Stimulated activated CD8-positive, alpha-beta memory T cell treated with anti-CD3 and anti-CD28 coated beads, Interleukin-15, amount 100 ng/mL, for 4 hours (primary cell): ENCODE data around the gene ST6GALNAC5.
"Not testable (repeated sequence)": the region's sequence is repeated elsewhere in the genome, so short reads cannot be mapped to it uniquely, and the experiment has no call there.

ENCODE experiments used
- DNase-seq, 2 donors: peaks; one replicate each; pipeline ENCODE4 v3.0.0-alpha.2; 2020; ENCODE audit warnings: low read depth in 2 of 2

ST6GALNAC5 gene

DNA sequence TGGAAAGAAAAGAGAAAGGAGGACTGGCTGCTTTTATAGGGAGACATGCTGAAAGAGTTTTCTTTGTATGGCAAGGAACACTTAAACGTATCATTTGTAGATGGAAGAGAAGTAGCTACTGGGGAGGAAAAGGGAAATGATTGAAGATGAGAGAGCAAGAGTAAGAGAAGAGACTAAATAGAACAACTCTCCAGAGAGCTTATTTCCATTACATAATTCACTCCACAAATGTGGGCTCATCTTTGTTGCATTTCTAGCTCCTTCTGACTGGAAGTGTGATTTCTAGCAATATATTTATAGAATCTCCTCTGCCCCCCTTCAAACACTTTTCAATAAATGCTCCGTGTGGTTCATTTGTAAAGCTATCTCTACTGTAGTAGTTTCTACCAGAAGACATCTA is 71.0 kb downstream of the ST6GALNAC5 start:
- DNase-seq: no peak

DNA sequence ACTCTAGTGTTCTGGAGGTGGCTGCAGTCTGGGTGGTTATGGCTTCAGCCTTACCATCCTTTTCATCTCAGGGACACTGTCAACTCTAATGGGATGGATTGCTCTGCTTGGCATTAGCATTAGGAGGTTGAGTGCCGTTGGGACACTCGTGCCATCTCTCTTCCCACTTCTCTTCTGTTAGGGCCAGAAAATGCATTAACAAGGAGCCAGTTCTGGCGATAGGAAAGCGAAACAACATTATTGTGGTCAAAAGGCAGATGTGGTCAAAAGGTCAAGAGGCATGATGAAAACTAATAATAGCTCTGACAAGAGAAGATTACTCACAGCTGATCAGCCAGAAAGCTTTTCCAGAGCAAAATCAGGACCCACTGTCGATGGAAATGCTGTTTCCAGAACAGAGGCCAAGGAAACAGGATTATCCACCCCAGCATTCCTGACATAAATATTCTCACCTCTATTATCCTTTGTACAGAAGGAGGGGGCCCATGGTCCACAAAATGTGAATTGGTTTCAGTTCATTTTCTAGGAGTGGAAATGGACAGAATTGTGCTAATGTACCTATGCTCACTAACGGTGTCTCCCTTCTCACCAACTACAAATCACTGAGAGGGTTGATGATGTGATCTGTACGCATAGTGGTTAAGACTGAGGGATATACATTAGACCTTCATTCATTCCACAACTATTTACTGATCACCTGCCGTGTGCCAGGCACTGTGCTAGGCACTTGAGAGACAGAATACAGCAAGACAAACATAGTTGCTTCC is 72.0 kb downstream of the ST6GALNAC5 start:
- no peak for DNase-seq

GRCh38 chr1:76939817-76940216 is 72.5 kb downstream of the ST6GALNAC5 start:
- DNase-seq: no peak

DNA sequence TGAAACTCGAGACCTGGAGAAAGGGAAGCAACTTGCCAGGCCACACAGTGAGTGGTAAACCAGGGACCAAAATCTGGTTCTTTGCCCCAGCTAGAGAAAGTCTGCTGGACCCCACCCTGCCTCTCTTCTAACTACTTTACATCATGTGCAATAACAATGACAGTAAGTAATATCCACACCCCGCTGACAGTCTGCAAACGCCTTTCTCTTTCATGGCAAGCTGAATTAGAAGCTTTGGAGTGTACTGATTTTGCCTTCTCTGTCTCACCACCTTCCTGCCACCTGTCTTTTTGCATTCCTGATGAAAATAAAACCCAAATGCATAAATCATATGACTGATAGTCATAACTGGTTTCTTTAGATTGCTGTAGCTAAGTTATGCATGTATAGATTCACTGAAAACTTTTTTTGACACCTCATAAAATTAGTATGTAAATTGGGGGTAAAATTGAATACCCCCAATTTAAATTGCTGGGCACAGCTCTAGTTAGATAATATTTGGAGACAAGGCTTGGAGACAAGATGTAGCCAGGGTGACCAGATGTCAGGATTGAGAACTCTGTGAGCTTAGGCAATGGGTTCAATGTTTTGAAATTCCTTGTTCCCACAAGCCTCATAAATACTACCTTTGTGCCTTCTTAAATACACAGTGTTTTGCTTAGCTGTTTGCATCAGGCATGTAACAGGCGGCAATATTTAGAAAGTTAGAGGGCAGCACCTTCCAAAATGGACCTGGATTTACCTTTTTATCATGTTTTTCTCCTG is 73.5 kb downstream of the ST6GALNAC5 start:
- DNase-seq: no peak

GRCh38 chr1:76942549-76942948 is 75.3 kb downstream of the ST6GALNAC5 start:
- DNase-seq: no peak

- DNase-seq: no peak
Observed at GRCh38 chr1:76944942-76945341, 77.7 kb downstream of the ST6GALNAC5 start.

- DNase-seq: no peak
Observed at GRCh38 chr1:76948846-76949245, 81.6 kb downstream of the ST6GALNAC5 start.

DNA sequence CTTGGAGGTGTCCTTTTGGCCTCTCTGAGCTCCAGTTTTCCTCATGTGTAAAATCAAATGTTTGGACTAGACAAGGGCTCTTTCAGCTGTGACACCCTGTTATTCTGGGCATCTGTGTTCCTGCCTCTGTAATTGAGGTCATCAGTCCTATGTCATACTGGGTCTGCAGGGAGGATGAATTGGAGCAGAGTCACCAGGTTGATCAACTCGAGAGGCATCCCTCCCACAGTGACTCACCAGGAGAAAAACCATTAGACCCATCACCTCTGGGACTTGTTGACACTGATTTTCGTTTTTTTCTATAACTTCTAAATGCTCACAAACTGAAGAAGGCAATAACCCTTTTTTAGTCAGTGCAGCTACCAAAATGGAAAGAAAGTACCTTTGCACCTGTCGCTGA is 82.2 kb downstream of the ST6GALNAC5 start:
- no peak for DNase-seq

DNA sequence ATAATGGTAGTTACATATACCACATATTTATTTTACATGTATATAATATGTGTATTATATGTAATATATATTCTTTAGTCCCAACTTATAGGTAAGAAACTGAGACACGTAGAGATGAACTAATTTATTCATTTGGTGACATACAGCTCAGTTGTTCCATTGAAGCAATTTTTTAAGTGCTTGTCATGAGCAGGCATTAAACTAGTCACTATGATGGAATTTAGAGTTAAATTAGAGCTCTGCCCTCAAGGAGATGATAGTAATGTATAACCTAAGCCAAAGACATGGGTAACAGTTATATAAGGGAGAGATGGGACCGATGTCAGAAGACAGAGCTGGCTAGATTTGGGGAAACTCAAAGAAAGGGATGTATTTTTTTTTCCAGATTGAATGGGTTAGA is 83.0 kb downstream of the ST6GALNAC5 start:
- no peak for DNase-seq

DNA sequence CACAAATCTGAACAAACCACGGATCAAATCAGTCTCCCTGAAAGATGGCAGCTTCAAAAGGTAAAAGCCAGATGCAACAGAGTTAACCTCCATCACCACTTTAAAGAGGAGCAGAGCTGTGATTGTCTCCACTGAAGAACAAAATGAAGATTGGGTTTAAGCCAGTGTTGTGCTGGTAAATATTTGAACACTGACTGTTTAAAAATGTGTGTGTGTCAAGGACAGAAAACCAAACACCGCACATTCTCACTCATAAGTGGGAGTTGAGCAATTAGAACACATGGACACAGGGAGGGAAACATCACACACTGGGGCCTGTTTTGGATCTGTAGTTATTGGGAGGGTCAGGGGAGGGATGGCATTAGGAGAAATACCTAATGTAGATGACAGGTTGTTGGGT is 83.9 kb downstream of the ST6GALNAC5 start:
- DNase-seq: no peak

DNA sequence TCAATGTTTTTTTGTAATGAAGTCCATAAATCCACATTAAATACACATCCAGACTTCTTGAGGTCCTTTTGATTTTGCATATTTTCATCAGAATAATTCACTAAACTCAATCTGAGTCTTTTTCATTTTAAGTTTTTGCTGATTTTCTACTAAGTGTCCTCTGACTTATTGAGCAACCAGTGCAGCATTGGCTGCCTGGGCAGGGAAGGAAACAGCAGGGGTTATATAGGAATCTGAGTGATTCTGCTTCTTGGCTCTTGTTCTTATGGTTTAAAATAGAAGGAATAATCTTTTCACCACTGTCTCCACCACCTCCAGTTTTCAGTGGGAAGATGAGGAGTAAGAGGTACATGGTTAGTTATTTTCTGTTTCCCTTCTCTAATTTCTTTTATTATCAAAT is 88.4 kb downstream of the ST6GALNAC5 start:
- DNase-seq: no peak

DNA sequence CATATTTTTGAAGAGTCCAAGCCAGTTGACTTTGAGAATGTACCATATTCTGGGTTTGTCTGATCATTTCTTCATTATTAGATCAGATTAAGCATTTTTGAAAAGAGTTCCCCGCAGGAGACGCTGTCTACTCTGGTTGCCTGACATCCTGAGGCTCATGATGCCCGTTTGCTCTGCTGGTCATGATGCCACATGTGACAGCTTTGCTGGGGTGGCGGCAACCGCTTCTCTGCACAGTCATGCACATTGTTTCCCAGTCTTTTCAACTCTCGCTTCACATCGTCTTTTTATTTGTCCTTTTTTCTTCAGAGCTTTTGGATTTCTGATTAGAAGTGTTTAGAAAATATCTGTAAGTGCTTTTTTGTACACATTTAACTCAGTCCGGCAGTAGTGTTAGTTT is 90.7 kb downstream of the ST6GALNAC5 start:
- DNase-seq: no peak

- DNase-seq: no peak
Observed at GRCh38 chr1:76958828-76959227, 91.5 kb downstream of the ST6GALNAC5 start.

GRCh38 chr1:76959556-76959955 is 92.3 kb downstream of the ST6GALNAC5 start:
- no peak for DNase-seq

GRCh38 chr1:76961181-76961819 is 94.0 kb downstream of the ST6GALNAC5 start:
- no peak for DNase-seq

DNA sequence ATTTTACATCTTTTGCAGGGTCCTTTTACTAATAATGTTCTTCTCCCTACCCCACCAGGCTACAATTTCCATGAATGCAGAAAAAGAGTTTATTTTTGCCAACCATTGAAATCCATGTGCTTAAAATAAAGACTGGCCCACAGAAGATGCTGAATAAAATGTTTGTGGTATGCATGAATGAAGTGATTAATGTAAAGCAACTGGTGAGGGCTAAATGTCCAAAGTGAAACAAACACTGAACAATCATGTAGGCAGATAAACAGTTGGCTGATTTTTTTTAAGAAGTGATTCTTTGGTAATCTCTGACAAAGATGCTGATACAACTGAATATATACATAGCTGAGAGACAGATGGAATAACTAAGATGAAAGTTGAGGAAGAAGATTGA is 94.5 kb downstream of the ST6GALNAC5 start:
- DNase-seq: no peak

DNA sequence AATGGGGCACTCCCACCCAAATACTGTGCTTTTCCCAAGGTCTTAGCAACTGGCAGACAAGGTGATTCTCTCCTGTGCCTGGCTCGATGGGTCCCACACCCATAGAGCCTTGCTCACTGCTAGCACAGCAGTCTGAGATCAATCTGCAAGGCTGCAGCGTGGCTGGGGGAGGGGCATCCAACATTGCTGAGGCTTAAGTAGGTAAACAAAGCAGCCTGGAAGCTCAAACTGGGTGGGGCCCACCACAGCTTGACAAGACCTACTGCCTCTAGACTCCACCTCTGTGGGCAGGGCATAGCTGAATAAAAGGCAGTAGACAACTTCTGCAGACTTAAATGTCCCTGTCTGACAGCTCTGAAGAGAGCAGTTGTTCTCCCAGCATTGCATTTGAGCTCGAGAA is 114.0 kb downstream of the ST6GALNAC5 start:
- not testable (repeated sequence) for DNase-seq

GRCh38 chr1:76989976-76990375 is 122.7 kb downstream of the ST6GALNAC5 start:
- DNase-seq: no peak

GRCh38 chr1:76993036-76993435 is 125.8 kb downstream of the ST6GALNAC5 start:
- no peak for DNase-seq

DNA sequence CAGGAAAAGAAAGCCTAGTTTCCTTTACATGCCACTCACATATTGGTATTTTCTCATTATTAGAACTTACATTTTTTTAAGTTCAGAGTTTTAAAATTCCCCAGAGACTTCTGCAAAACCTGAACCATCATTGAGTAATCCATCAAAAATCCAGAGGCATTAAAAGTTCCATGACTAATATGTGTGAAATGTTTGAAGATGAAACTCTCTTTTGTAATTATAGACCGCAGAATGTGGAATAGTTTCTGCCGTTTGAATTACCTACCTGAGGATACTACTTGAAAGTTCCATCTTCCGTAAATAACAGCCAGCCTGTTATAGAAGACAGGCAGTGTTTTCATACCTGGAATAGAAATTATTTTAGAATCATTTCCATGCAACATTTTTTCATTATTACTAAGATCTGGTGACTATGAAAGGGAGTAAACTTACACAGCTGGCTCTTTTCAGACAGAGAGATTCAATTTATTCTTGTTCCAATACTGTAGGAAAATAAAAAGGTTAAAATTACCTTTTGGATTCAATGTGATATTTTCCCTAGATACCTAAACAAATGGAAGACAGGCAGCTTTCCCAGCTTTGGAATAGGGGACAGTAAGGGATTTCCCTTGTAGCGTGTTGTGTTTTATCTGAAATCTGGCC is 131.4 kb downstream of the ST6GALNAC5 start:
- no peak for DNase-seq

- no peak for DNase-seq
Observed at GRCh38 chr1:77007675-77008074, 140.4 kb downstream of the ST6GALNAC5 start.

DNA sequence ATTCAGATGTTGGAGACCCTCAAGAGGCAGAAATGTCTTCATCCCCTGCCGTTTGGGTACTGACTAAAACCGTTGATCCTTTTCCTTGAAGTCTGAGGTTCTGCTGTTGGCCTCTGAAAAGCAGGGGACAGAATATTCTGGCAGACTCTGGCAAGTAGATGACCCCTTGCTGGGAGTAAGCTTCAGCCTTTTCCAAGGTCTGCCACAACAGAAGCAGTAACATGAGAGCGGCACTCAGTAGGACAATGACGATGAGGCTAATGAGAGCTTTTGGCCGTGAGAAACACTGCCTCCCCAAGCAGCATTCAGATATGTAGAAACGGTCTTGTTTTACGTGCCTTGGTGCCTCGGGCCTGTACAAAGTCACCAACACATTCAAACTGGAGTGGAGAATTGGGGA is 143.7 kb downstream of the ST6GALNAC5 start:
- DNase-seq: no peak
